ENCODE results near the gene DAZL.

- TF ChIP-seq POLR2A (IDR thresholded peaks at IDR 0.05), result no peak
- TF ChIP-seq, protein P1, sequence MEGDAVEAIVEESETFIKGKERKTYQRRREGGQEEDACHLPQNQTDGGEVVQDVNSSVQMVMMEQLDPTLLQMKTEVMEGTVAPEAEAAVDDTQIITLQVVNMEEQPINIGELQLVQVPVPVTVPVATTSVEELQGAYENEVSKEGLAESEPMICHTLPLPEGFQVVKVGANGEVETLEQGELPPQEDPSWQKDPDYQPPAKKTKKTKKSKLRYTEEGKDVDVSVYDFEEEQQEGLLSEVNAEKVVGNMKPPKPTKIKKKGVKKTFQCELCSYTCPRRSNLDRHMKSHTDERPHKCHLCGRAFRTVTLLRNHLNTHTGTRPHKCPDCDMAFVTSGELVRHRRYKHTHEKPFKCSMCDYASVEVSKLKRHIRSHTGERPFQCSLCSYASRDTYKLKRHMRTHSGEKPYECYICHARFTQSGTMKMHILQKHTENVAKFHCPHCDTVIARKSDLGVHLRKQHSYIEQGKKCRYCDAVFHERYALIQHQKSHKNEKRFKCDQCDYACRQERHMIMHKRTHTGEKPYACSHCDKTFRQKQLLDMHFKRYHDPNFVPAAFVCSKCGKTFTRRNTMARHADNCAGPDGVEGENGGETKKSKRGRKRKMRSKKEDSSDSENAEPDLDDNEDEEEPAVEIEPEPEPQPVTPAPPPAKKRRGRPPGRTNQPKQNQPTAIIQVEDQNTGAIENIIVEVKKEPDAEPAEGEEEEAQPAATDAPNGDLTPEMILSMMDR (IDR thresholded peaks at IDR 0.05), result no peak
Measured at GRCh38 chr3:16552757-16553156, 52.5 kb downstream of the DAZL start.
